ENCODE data around the gene SLC6A6.

- TF ChIP-seq EZH2phosphoT487 (IDR thresholded peaks at IDR 0.05; ENCODE audit: insufficient read depth, low read depth): no peak
- no peak for TF ChIP-seq EZH2 (IDR thresholded peaks at IDR 0.05; ENCODE audit: insufficient read depth, poor library complexity, severe bottlenecking)
Observed at GRCh38 chr3:14533457-14533958, 131.1 kb downstream of the SLC6A6 start.
